Astrocyte of the spinal cord (primary cell): ENCODE measurements around the gene SDF4.
A peak's percentile ranks its signal among the peaks of the same experiment; 100 is the strongest.

Experiments
- DNase-seq: peaks from one replicate; pipeline ENCODE4 v3.0.0; 2011; ENCODE audit warnings: low read depth, low spot score
- H3K4me3 ChIP-seq: 2 replicates; pipeline ENCODE4 v1.5.1; 2011; ENCODE audit warnings: low read depth, mild to moderate bottlenecking, low read length, moderate library complexity
- CTCF ChIP-seq: IDR thresholded peaks from 2 replicates; pipeline ENCODE4 v1.5.1; 2012; ENCODE audit warnings: low read depth, mild to moderate bottlenecking, low read length, inconsistent platforms
- in situ Hi-C: cut with HindIII; loops from 2 replicates; pipeline ENCODE4 v1.10.0; 2017; ENCODE audit warnings: low sequenced_read_pairs

SDF4 gene

GRCh38 chr1:1234180-1234808, 2.5 kb upstream of the SDF4 start:
- DNase-seq, result no peak
- in situ Hi-C loops, result no loop called here
- no peak overlapping the region for H3K4me3 ChIP-seq
- no peak for TF ChIP-seq CTCF

GRCh38 chr1:1233567-1233892, 1.7 kb upstream of the SDF4 start:
- no peak for DNase-seq
- TF ChIP-seq CTCF, result no peak
- in situ Hi-C loops, result no loop called here
- H3K4me3 ChIP-seq, result no peak overlapping the region

GRCh38 chr1:1232796-1233566, 1.2 kb upstream of the SDF4 start:
- no peak overlapping the region for H3K4me3 ChIP-seq
- in situ Hi-C loops, result no loop called here
- no peak for DNase-seq
- no peak for TF ChIP-seq CTCF

GRCh38 chr1:1232208-1232795, 501 bp upstream of the SDF4 start, which contains the start of gene B3GALT6:
B3GALT6 (plus strand) TSS chr1:1232237; CDS start chr1:1232279, 42 bp downstream.
- no peak for TF ChIP-seq CTCF
- H3K4me3 ChIP-seq, result peak within 1 kb of the TSS; percentile 80
- DNase-seq, result no peak
- in situ Hi-C loops, result no loop called here

GRCh38 chr1:1230656-1231399, 973 bp downstream of the SDF4 start:
- peak; percentile 63 for DNase-seq
- H3K4me3 ChIP-seq, result peak overlapping the region; percentile 80
- peak; percentile 41 for TF ChIP-seq CTCF
- in situ Hi-C loops, result no loop called here

GRCh38 chr1:1229770-1230169, 2.0 kb downstream of the SDF4 start:
- H3K4me3 ChIP-seq, result no peak overlapping the region
- in situ Hi-C loops, result no loop called here
- DNase-seq, result no peak
- no peak for TF ChIP-seq CTCF
